DOHH2 (cell line): Measurements from ENCODE around the gene PGM2L1.
"Not testable (repeated sequence)": the region's sequence is repeated elsewhere in the genome, so short reads cannot be mapped to it uniquely, and the experiment has no call there.

Experiments
- H3F3A ChIP-seq: fragments of 200-600 bp; sonication (generic), shearing (Covaris generic); 2 replicates; pipeline ENCODE4 v1.6.0; 2016; ENCODE audit warnings: antibody characterized with exemption, mild to moderate bottlenecking; ENCODE audit not compliant: control insufficient read depth, insufficient read depth
- H3K27ac ChIP-seq: fragments of 200-600 bp; sonication (generic); 2 replicates; pipeline ENCODE4 v1.5.1; 2014; ENCODE audit warnings: low read depth, mild to moderate bottlenecking, low read length, moderate library complexity
- H3K27me3 ChIP-seq: fragments of 200-600 bp; sonication (generic); 2 replicates; pipeline ENCODE4 v1.6.1; 2014; ENCODE audit warnings: mild to moderate bottlenecking, low read length, mixed read lengths; ENCODE audit not compliant: control insufficient read depth
- H3K36me3 ChIP-seq: fragments of 200-600 bp; sonication (generic); 2 replicates; pipeline ENCODE4 v1.6.1; 2014; ENCODE audit warnings: mild to moderate bottlenecking, low read length, moderate library complexity, mixed read lengths; ENCODE audit not compliant: control insufficient read depth
- H3K4me1 ChIP-seq: fragments of 200-600 bp; sonication (generic); 2 replicates; pipeline ENCODE4 v1.6.1; 2014; ENCODE audit warnings: mild to moderate bottlenecking, low read length, mixed read lengths; ENCODE audit not compliant: control insufficient read depth
- H3K4me2 ChIP-seq: fragments of 200-600 bp; sonication (generic); 2 replicates; pipeline ENCODE4 v1.6.0; 2014; ENCODE audit warnings: mild to moderate bottlenecking, low read length, moderate library complexity
- H3K4me3 ChIP-seq: fragments of 200-600 bp; sonication (generic); 2 replicates; pipeline ENCODE4 v1.5.1; 2014; ENCODE audit warnings: mild to moderate bottlenecking, low read length, mixed read lengths
- H3K79me2 ChIP-seq: fragments of 200-600 bp; sonication (generic); 2 replicates; pipeline ENCODE4 v1.6.1; 2014; ENCODE audit warnings: mild to moderate bottlenecking, low read length, mixed read lengths; ENCODE audit not compliant: control insufficient read depth
- H3K9me2 ChIP-seq: fragments of 200-600 bp; sonication (generic); replicated peaks from 2 replicates; pipeline ENCODE4 v1.6.1; 2014; ENCODE audit warnings: mild to moderate bottlenecking, low read length, mixed read lengths; ENCODE audit not compliant: control insufficient read depth
- H3K9me3 ChIP-seq: fragments of 200-600 bp; sonication (generic); 2 replicates; pipeline ENCODE4 v1.6.1; 2014; ENCODE audit warnings: antibody characterized with exemption, low read length, mixed read lengths; ENCODE audit not compliant: control insufficient read depth, insufficient read depth
- H4K20me1 ChIP-seq: fragments of 200-600 bp; sonication (generic); 2 replicates; pipeline ENCODE4 v1.6.0; 2014; ENCODE audit warnings: low read depth, mild to moderate bottlenecking, antibody characterized with exemption, low read length, moderate library complexity; ENCODE audit not compliant: control insufficient read depth, insufficient read depth
- CTCF ChIP-seq: fragments of 200-600 bp; sonication (generic); IDR thresholded peaks from one replicate; pipeline ENCODE4 v1.5.1; 2014; ENCODE audit warnings: antibody characterized with exemption, mild to moderate bottlenecking, low read depth, low read length; ENCODE audit not compliant: poor library complexity, severe bottlenecking
- EZH2phosphoT487 ChIP-seq: fragments of 200-600 bp; sonication (generic); IDR thresholded peaks from 2 replicates; pipeline ENCODE4 v1.6.1; 2017; ENCODE audit warnings: borderline replicate concordance, mild to moderate bottlenecking, antibody characterized with exemption, low read length, moderate library complexity, mixed read lengths

The PGM2L1 gene

DNA sequence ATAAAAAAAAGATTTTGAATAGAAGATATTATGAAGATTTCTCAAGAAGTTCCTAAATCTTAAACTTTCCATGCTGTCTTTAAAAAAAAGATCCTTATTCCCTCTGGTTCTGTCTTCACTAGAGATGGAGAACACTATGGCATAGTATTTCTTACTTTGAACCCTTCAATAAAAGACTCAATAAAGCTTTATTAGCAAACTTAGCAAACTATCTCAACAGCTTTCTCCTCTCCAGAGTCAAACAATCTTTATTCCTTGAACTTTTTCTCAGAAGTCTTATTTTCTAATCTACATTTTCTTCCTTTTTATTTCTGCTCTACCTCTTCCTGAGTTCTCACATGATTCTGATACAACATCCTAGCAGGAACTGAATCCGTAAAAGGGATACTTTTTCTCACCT lies 65.0 kb downstream of the PGM2L1 start:
- Histone ChIP-seq H3K27ac (no peak overlapping the region), H3K9me2 (no peaks in the 10 kb centered on the region), H3K79me2 (no peaks in the 10 kb centered on the region), H3K36me3 (no peaks in the 10 kb centered on the region), H3K27me3 (peaks cover 11% of the 10 kb centered on the region; the same call in 1 of the 2 replicates), H4K20me1 (no peaks in the 10 kb centered on the region), H3F3A (no peaks in the 10 kb centered on the region), H3K9me3 (no peaks in the 10 kb centered on the region), H3K4me2 (no peak overlapping the region), H3K4me1 (no peaks in the 10 kb centered on the region), H3K4me3 (no peak overlapping the region)
- TF ChIP-seq CTCF = no peak
- no peak for TF ChIP-seq EZH2phosphoT487

DNA sequence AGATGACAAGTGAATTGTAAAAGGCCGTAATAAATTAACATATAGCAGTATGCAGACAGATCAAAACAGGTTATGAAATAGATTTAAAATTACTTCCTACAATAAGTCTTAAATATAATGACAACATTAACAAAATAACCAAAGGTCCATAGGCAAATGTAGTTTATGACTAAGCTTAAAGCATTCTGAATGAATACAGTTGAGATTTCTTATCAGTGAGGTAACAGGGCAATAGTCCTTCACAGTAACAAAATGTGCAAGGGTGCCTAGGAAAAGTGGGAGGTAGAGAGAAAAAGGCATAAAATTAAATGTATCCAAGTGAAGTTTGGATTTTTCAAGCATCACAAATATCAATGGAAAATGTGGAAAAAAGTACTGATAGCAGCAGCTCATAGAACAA lies 65.9 kb downstream of the PGM2L1 start:
- no peaks in the 10 kb centered on the region for H3F3A ChIP-seq
- no peak overlapping the region for H3K4me3 ChIP-seq
- no peaks in the 10 kb centered on the region for H3K9me3 ChIP-seq
- H3K4me1 ChIP-seq = no peaks in the 10 kb centered on the region
- H3K27me3 ChIP-seq = peaks cover 9% of the 10 kb centered on the region; the same call in 1 of the 2 replicates
- H4K20me1 ChIP-seq = no peaks in the 10 kb centered on the region
- no peak overlapping the region for H3K27ac ChIP-seq
- no peaks in the 10 kb centered on the region for H3K79me2 ChIP-seq
- no peak overlapping the region for H3K4me2 ChIP-seq
- H3K36me3 ChIP-seq = no peaks in the 10 kb centered on the region
- H3K9me2 ChIP-seq = no peaks in the 10 kb centered on the region
- TF ChIP-seq EZH2phosphoT487 (no peak), CTCF (no peak)

DNA sequence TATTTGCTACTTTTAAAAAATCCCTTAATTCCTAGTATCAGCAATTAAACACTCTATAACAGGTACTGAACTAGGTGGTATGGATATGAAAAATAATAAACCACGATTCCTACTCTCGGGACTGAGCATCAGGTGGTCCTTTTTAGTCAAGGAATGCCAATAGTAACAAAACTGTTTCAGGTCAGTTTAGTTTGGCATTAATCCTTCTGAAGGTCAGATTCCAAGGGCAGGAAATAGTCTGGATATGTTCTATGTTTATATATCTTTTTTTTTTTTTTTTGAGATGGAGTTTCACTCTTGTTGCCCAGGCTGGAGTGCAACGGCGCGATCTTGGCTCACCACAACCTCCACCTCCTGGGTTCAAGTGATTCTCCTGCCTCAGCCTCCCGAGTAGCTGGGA lies 67.2 kb downstream of the PGM2L1 start:
- H3K4me2 ChIP-seq, H3K9me2 ChIP-seq, H3K9me3 ChIP-seq, H3K4me3 ChIP-seq, H3F3A ChIP-seq, H3K4me1 ChIP-seq, H3K79me2 ChIP-seq, H3K36me3 ChIP-seq, H4K20me1 ChIP-seq, H3K27ac ChIP-seq, H3K27me3 ChIP-seq: not testable (repeated sequence)

DNA sequence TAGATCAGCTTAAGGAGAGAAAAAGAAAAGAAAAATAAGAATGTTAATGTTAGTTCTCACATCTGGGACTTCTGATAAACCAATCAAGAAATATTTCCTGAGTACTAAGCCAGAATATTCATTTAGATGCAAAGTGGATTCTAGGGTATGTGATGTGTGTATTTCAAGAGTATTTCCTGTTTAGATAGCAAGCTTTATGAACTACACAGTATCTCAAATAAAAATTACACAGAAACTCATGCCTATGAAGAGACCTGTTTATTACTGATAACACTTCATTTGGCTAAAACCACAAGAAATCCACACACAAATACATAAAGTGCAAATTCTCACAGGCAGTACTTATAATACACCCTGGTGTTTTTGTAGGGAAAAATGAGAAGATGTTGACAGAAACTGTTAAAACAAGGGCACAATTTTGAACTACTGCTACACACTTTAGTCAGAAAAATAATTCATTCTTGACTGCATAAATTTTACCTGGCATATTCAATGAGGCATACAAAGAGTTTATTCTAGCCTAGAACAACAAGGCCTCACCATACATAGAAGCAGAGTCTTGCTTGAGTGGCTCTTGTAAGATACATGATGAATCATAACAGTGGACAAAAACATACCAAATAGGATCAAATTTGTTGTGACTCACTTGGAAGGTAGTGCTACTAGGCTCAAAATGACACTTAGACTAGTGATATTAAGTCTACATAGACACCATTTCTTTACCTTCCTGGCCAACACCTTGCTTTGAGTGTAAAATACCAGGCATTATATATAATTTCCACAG lies 68.0 kb downstream of the PGM2L1 start:
- H3K27me3 ChIP-seq = peaks cover 9% of the 10 kb centered on the region; the same call in 1 of the 2 replicates
- no peak for TF ChIP-seq CTCF
- no peak for TF ChIP-seq EZH2phosphoT487
- no peak overlapping the region for H3K4me3 ChIP-seq
- H3K4me1 ChIP-seq = no peaks in the 10 kb centered on the region
- no peaks in the 10 kb centered on the region for H3K9me2 ChIP-seq
- no peaks in the 10 kb centered on the region for H3K9me3 ChIP-seq
- H3K27ac ChIP-seq = no peak overlapping the region
- no peaks in the 10 kb centered on the region for H4K20me1 ChIP-seq
- H3K79me2 ChIP-seq = no peaks in the 10 kb centered on the region
- H3K36me3 ChIP-seq = no peaks in the 10 kb centered on the region
- H3K4me2 ChIP-seq = no peak overlapping the region
- H3F3A ChIP-seq = no peaks in the 10 kb centered on the region
